Measurements from ENCODE around the gene MRPS24. TPM values are rescaled to one million over a fixed set of nuclear protein-coding genes. Genes with fewer than 3 reads are reported as not detected.
"Not testable (repeated sequence)": the region's sequence is repeated elsewhere in the genome, so short reads cannot be mapped to it uniquely, and the experiment has no call there.

Gene MRPS24
- total RNA-seq, 4 donors from 2014 or later: 22.8 to 110 (median 73.4) TPM

GRCh38 chr7:43824963-43825362, 44.4 kb downstream of the MRPS24 start:
- no peaks in the 10 kb centered on the region for H3K36me3 ChIP-seq
- no peaks in the 10 kb centered on the region for H3K9me3 ChIP-seq
- in situ Hi-C loops (cut with MboI; ENCODE audit: low pct_ligation_motif_present in 1 of 4, low pct_unique_long_range_greater_than_20kb in 1 of 4, low sequenced_read_pairs in 3 of 4) (loop anchor here in 3 of 4 donors (25.0 kb wide), 5 partner anchors 88 to 888 kb away; partner anchors contain the start of genes STK17A (in 2 of the 3), COA1 (in 1 of the 3), MRPL32 (in 1 of the 3) and PSMA2 (in 1 of the 3)), intact Hi-C loops (cut with DNase I; ENCODE audit: low total_unique reads) (no loop called here)
- H3K4me1 ChIP-seq: peaks cover 0 to 7% (median 0%) of the 10 kb centered on the region in 4 donors
- 14 to 80% methylated on average over 1 of the region's 1 CpG for WGBS, 2 donors (ENCODE audit: low coverage in 1 of 2)
- no peak overlapping the region for H3K27ac ChIP-seq
- TF ChIP-seq CTCF (IDR thresholded peaks at IDR 0.05): no peak
- TF ChIP-seq EP300 (IDR thresholded peaks at IDR 0.05; ENCODE audit: low read depth): no peak
- no peak for TF ChIP-seq POLR2A (IDR thresholded peaks at IDR 0.05)
- no peak for TF ChIP-seq POLR2AphosphoS5 (IDR thresholded peaks at IDR 0.05)
- H3K27me3 ChIP-seq: peaks cover 6% of the 10 kb centered on the region
- DNase-seq: no peak
- H3K4me3 ChIP-seq: no peak overlapping the region

- WGBS, 2 donors (ENCODE audit: low coverage in 1 of 2): 59% methylated on average over 12 of the region's 12 CpGs; no CpG with 5 or more reads in 1 of the 2 donors
- H3K9me3 ChIP-seq; H3K4me1 ChIP-seq; H3K27ac ChIP-seq; in situ Hi-C loops (cut with MboI; ENCODE audit: low pct_ligation_motif_present in 1 of 4, low pct_unique_long_range_greater_than_20kb in 1 of 4, low sequenced_read_pairs in 3 of 4); H3K36me3 ChIP-seq; H3K4me3 ChIP-seq; H3K27me3 ChIP-seq; DNase-seq; intact Hi-C loops (cut with DNase I; ENCODE audit: low total_unique reads): not testable (repeated sequence)
These were observed 44.8 kb downstream of the MRPS24 start for GRCh38 chr7:43824513-43824912.

- H3K27me3 ChIP-seq: peaks cover 6% of the 10 kb centered on the region
- no peak overlapping the region for H3K4me3 ChIP-seq
- WGBS, 2 donors (ENCODE audit: low coverage in 1 of 2): 75 to 83% methylated on average over 5 to 6 of the region's 6 CpGs
- no peaks in the 10 kb centered on the region for H3K36me3 ChIP-seq
- in situ Hi-C loops (cut with MboI; ENCODE audit: low pct_ligation_motif_present in 1 of 4, low pct_unique_long_range_greater_than_20kb in 1 of 4, low sequenced_read_pairs in 3 of 4) (no loop called here), intact Hi-C loops (cut with DNase I; ENCODE audit: low total_unique reads) (no loop called here)
- no peaks in the 10 kb centered on the region for H3K9me3 ChIP-seq
- peaks cover 0 to 7% (median 0%) of the 10 kb centered on the region in 4 donors for H3K4me1 ChIP-seq
- TF ChIP-seq POLR2A (IDR thresholded peaks at IDR 0.05) (no peak), CTCF (IDR thresholded peaks at IDR 0.05) (no peak), EP300 (IDR thresholded peaks at IDR 0.05; ENCODE audit: low read depth) (no peak), POLR2AphosphoS5 (IDR thresholded peaks at IDR 0.05) (no peak)
- DNase-seq: no peak
- H3K27ac ChIP-seq: no peak overlapping the region
These were observed 45.4 kb downstream of the MRPS24 start for GRCh38 chr7:43823941-43824340.

- H3K36me3 ChIP-seq; H3K9me3 ChIP-seq; H3K4me3 ChIP-seq; H3K27ac ChIP-seq; in situ Hi-C loops (cut with MboI; ENCODE audit: low pct_ligation_motif_present in 1 of 4, low pct_unique_long_range_greater_than_20kb in 1 of 4, low sequenced_read_pairs in 3 of 4); intact Hi-C loops (cut with DNase I; ENCODE audit: low total_unique reads); H3K27me3 ChIP-seq; H3K4me1 ChIP-seq; DNase-seq: not testable (repeated sequence)
- WGBS, 2 donors (ENCODE audit: low coverage in 1 of 2): 93% methylated on average over 7 of the region's 7 CpGs
These were observed 45.9 kb downstream of the MRPS24 start for GRCh38 chr7:43823425-43823824.

Small RNA genes lying within 50 kb of the gene (small RNA-seq; reads per million reads assigned to genes)
- 0 to 0.24 (median 0.09) reads per million in 4 donors for gene MRPS24

Other genes with a start within 250 kb of the MRPS24 start
- gene COA1, start 140.0 kb downstream of the MRPS24 start, total RNA-seq: 10 to 100 TPM; 31.8 to 53.2 (median 39.8) TPM
- gene BLVRA, start 110.8 kb downstream of the MRPS24 start, total RNA-seq: 100 to 1,000 TPM in 1 of 4 donors, 10 to 100 TPM in 2, 1 to 10 TPM in 1; 1.5 to 119 (median 15.9) TPM
- 10 to 100 TPM; 54.5 to 84.2 (median 58.2) TPM for gene URGCP, start 37.1 kb upstream of the MRPS24 start, total RNA-seq
- gene UBE2D4, start 56.9 kb upstream of the MRPS24 start, total RNA-seq: 10 to 100 TPM; 13.3 to 55.7 (median 15.5) TPM
- gene SPDYE1, start 128.4 kb upstream of the MRPS24 start, total RNA-seq: not detected
- gene DBNL, start 175.2 kb upstream of the MRPS24 start, total RNA-seq: 100 to 1,000 TPM in 3 of 4 donors, 10 to 100 TPM in 1; 97.5 to 184 (median 137) TPM
- 1 to 10 TPM in 1 of 4 donors, not detected in 3; 9.7 TPM for gene PGAM2, start 196.1 kb upstream of the MRPS24 start, total RNA-seq
- 100 to 1,000 TPM in 2 of 4 donors, 10 to 100 TPM in 2; 54.3 to 340 (median 81.1) TPM for gene POLM, start 213.0 kb upstream of the MRPS24 start, total RNA-seq
- gene AEBP1, start 234.8 kb upstream of the MRPS24 start, total RNA-seq: 100 to 1,000 TPM in 1 of 4 donors, 10 to 100 TPM in 3; 33.9 to 151 (median 89.0) TPM

Measured in transverse colon (tissue), 4 donors.